Stomach (tissue), 9 donors: ENCODE measurements around the gene KLF16. TPM values are rescaled to one million over a fixed set of nuclear protein-coding genes. Genes with fewer than 3 reads are reported as not detected.

Experiments used
- DNase-seq, 2 donors: peaks; one replicate each; pipeline versions ENCODE4 v3.0.0 to v3.0.0-alpha.2; 2013 to 2019
- H3K27ac ChIP-seq, 5 donors: fragments of 200-600 bp in 4 of 5; sonication (generic) in 4 of 5; one replicate each; pipeline ENCODE4 v1.5.1; 2013 to 2019; ENCODE audit warnings: mild to moderate bottlenecking in 1 of 5, moderate library complexity in 1 of 5
- H3K27me3 ChIP-seq, 3 donors: fragments of 200-600 bp; sonication (generic); one replicate each; pipeline ENCODE4 v1.5.1; 2017 to 2019; ENCODE audit warnings: mixed run types in 1 of 3
- H3K36me3 ChIP-seq, 4 donors: fragments of 200-600 bp; sonication (generic); 1 replicate in 3 of 4; 2 replicates in 1 of 4; pipeline ENCODE4 v1.5.1; 2016 to 2019
- H3K4me1 ChIP-seq, 4 donors: fragments of 200-600 bp; sonication (generic); one replicate each; pipeline ENCODE4 v1.5.1; 2016 to 2019
- H3K4me3 ChIP-seq, 4 donors: fragments of 200-600 bp; sonication (generic) in 3 of 4; one replicate each; pipeline ENCODE4 v1.5.1; 2016 to 2019; ENCODE audit warnings: mild to moderate bottlenecking in 1 of 4
- H3K9me3 ChIP-seq, 4 donors: fragments of 200-600 bp; sonication (generic); one replicate each; pipeline ENCODE4 v1.5.1; 2016 to 2019
- EP300 ChIP-seq: sonication (generic); formaldehyde crosslinking; IDR thresholded peaks from one replicate; pipeline ENCODE4 v1.6.1; 2017; ENCODE audit warnings: antibody characterized with exemption
- POLR2A ChIP-seq, 4 donors: fragments of 450-650 bp; IDR thresholded peaks; one replicate each; pipeline ENCODE4 v1.6.1; 2016; ENCODE audit warnings: antibody characterized with exemption in 4 of 4, control low read depth in 2 of 4, mild to moderate bottlenecking in 1 of 4, moderate library complexity in 1 of 4
- POLR2AphosphoS5 ChIP-seq, 3 donors: sonication (generic); formaldehyde crosslinking; IDR thresholded peaks; one replicate each; pipeline ENCODE4 v1.6.1; 2016; ENCODE audit warnings: antibody characterized with exemption in 3 of 3
- WGBS, 5 donors: extraction: QIAGEN DNeasy Blood & Tissue Kit in 3 of 5; methylation state at CpG; one replicate each; pipeline versions ENCODE4 v1.1.5 to v1.1.7; 2013 to 2018; 5-methylcytosine and 5-hydroxymethylcytosine counted together
- intact Hi-C: fragments of 100-400 bp; cut with DNase I; formaldehyde crosslinking; loops from one replicate; pipeline ENCODE4 v1.15.1; 2023; ENCODE audit warnings: low total_unique reads
- polyA plus RNA-seq, 3 donors: library from polyadenylated mRNA; stranded (reverse); fragments of 200-250 nt; gene quantifications; one replicate each; pipeline ENCODE4 v1.2.3, GENCODE V29; 2013
- total RNA-seq, 5 donors: library from RNA; depleted of rRNA; stranded (reverse); fragments of >200 nt; gene quantifications; one replicate each; pipeline versions ENCODE4 v1.1.0 to v1.2.3, GENCODE V29; 2014 to 2016
- TF ChIP-seq, protein P1 (sequence below), 7 experiments: fragments of 450-650 bp in 4 of 7; fragments of 200-600 bp in 3 of 7; sonication (generic) in 3 of 7; IDR thresholded peaks; one replicate each; pipeline ENCODE4 v1.5.1; 2016 to 2019; ENCODE audit warnings: antibody characterized with exemption in 7 of 7, control low read depth in 2 of 7, mild to moderate bottlenecking in 1 of 7
- donor health status: healthy with polysubstance abuse.
- donor health status: Bipolar disorder and iron deficiency.
- donor health status: healthy.

KLF16 gene
- total and polyA plus RNA-seq, 8 donors, result 3.5 to 31.9 (median 7.6) TPM; not detected in 1

DNA sequence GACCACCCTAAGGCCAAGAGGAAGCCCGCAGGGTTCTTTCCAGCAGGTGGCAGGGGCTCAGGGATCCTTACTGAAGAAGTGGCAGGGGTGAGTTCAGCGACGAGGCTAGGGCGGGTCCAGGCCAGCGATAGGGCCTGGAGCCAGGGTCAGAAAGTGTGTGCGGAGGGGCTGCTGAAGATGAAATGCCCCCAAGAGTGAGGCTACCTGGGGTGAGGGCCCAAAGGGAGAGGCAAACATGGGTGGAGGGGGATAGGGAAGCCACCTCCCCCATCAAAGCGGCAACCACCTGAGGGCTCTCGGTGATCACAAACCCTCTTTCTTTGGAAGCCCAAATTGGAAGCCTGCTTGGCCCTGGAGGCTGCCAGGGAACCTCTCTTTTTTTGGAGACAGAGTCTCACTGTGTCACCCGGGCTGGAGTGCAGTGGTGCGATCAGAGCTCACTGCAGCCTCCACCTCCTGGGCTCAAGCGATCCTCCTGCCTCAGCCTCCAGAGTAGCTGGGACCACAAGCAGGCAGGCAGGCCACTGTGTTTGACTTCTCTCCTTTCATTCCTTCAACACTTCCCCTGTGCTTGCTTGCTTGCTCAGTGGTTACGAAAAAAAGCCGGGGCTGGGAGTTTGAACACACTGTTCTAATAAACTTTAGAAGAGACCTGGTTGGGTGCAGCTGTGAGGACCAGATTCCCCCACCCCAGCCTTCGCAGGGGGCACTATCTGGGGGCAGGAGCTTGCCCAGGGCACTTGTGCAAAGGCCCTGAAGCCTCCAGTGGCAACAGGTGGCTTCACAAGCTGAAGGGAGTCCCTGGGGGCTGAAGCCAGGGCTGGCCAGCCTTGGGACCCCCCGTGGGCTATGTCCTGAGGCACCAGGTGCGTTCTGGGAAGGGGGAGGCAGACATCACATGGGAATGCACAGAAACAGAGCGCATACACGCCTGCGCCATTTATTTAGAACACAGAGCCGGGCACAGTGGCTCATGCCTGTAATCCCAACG, 49.9 kb downstream of the KLF16 start:
- H3K4me3 ChIP-seq, result peak overlapping the region; percentile 51 to 64 (median 60)
- intact Hi-C loops, result no loop called here
- TF ChIP-seq POLR2AphosphoS5 (IDR thresholded peaks at IDR 0.05) (no peak), POLR2A (IDR thresholded peaks at IDR 0.05) (no peak), EP300 (no peak)
- TF ChIP-seq, protein P1, sequence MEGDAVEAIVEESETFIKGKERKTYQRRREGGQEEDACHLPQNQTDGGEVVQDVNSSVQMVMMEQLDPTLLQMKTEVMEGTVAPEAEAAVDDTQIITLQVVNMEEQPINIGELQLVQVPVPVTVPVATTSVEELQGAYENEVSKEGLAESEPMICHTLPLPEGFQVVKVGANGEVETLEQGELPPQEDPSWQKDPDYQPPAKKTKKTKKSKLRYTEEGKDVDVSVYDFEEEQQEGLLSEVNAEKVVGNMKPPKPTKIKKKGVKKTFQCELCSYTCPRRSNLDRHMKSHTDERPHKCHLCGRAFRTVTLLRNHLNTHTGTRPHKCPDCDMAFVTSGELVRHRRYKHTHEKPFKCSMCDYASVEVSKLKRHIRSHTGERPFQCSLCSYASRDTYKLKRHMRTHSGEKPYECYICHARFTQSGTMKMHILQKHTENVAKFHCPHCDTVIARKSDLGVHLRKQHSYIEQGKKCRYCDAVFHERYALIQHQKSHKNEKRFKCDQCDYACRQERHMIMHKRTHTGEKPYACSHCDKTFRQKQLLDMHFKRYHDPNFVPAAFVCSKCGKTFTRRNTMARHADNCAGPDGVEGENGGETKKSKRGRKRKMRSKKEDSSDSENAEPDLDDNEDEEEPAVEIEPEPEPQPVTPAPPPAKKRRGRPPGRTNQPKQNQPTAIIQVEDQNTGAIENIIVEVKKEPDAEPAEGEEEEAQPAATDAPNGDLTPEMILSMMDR (IDR thresholded peaks at IDR 0.05), result peak in 1 of 7 experiments; percentile 27
- H3K36me3 ChIP-seq, result peaks cover 32 to 40% (median 40%) of the 10 kb centered on the region in 4 donors
- no peaks in the 10 kb centered on the region for H3K9me3 ChIP-seq
- 59 to 64% (median 62%) methylated on average over 19 to 21 of the region's 21 CpGs for WGBS, 5 donors
- H3K27me3 ChIP-seq, result no peaks in the 10 kb centered on the region
- DNase-seq, result no peak
- peaks cover 19 to 28% (median 23%) of the 10 kb centered on the region in 4 donors for H3K4me1 ChIP-seq
- peak overlapping the region in 3 of 5 donors; percentile 61 to 87 (median 80) for H3K27ac ChIP-seq

DNA sequence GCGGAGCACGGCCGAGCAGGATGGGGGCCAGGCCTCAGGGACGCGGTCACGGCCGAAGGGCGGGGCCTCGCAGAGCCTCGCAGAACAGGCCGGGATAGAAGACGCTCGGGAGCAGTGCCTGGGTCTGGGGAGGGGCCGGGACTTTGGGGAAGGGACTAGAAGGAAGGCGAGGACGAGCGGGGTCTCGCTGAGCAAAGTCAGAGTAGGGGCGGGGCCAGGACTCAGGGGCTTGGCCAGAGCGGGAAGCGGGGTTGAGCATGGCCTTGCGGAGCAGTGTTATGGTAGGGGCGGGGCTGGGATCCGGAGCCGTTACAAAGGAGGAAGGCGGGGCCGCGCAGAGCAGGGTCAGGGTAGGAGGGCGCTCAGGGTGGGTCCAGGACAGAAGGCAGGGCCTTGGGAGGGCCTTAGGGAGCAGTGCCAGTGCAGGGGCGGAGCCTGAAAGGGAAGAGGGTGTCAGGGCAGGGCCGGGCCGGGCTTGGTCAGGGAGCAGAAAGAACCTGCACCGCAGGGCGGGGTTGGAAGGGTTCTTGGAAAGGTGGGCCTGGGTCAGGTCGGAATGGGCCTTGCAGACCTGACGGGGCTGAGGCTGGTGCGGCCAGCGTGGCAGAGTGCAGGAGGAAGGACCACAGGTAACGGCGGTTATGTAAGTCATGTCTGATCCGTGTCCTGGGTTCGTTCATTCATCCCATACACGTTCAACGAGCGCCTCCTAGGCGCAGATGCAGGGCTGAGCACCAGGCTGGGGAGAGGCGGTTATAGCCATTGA, 50.8 kb downstream of the KLF16 start:
- 0 to 1% (median 0%) methylated on average over 28 to 47 of the region's 47 CpGs for WGBS, 5 donors
- H3K36me3 ChIP-seq, result peaks cover 23 to 31% (median 31%) of the 10 kb centered on the region in 4 donors
- H3K27ac ChIP-seq, result peak overlapping the region; percentile 61 to 87 (median 70)
- H3K4me1 ChIP-seq, result peaks cover 19 to 28% (median 23%) of the 10 kb centered on the region in 4 donors
- DNase-seq, result peak; percentile 91 to 96
- intact Hi-C loops, result no loop called here
- H3K9me3 ChIP-seq, result no peaks in the 10 kb centered on the region
- H3K4me3 ChIP-seq, result peak overlapping the region; percentile 51 to 64 (median 60)
- no peaks in the 10 kb centered on the region for H3K27me3 ChIP-seq
- TF ChIP-seq POLR2AphosphoS5 (IDR thresholded peaks at IDR 0.05) (peak in 1 of 3 donors; percentile 19), EP300 (no peak), POLR2A (IDR thresholded peaks at IDR 0.05) (no peak)
- TF ChIP-seq, protein P1 (IDR thresholded peaks at IDR 0.05), result peak in 3 of 7 experiments; percentile 24 to 33 (median 32)

DNA sequence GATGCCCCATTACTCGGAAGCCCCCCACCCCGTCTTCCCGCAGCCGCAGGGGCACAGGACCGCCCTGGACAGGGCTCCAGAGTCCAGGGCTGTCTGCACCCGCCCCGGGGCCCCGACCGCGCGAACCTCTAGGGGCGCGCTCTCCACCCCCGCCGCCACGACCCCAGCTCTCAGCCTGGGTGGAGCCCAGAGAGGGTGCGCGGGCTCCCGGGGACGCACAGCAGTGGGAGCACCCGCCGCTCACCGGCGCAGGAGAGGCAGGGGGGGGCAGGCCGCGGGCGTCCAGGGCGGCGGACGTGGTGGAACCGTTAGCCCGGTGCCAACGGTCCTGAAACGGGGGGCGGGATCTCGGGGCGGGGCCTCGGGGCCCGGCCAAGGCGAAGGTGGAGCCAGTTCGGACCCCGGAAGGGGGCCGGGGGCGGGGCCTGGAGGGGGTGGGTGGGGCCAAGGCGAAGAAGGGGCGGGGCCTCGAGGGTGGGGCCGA, 51.4 kb downstream of the KLF16 start, which contains the start of gene ATP8B3:
TSS of gene ATP8B3 (minus strand) at position 335 of the 484 bp plus-strand sequence. CDS start 540 bp downstream, outside the sequence.
- 0 to 3% (median 2%) methylated on average over 11 to 48 of the region's 48 CpGs for WGBS, 5 donors
- Histone ChIP-seq H3K4me1 (peaks cover 19 to 28% (median 23%) of the 10 kb centered on the region in 4 donors), H3K27ac (peak within 1 kb of the TSS; percentile 61 to 87 (median 70)), H3K4me3 (peak within 1 kb of the TSS; percentile 51 to 64 (median 60)), H3K9me3 (no peaks in the 10 kb centered on the region), H3K27me3 (no peaks in the 10 kb centered on the region), H3K36me3 (peaks cover 17 to 25% (median 25%) of the 10 kb centered on the region in 4 donors)
- intact Hi-C loops, result no loop called here
- TF ChIP-seq POLR2A (IDR thresholded peaks at IDR 0.05) (no peak), EP300 (no peak), POLR2AphosphoS5 (IDR thresholded peaks at IDR 0.05) (no peak)
- TF ChIP-seq, protein P1 (IDR thresholded peaks at IDR 0.05), result no peak
- DNase-seq, result peak in 1 of 2 donors; percentile 84
